Endothelial cell of umbilical vein (primary cell): ENCODE measurements around the gene BEND5. TPM values are rescaled to one million over a fixed set of nuclear protein-coding genes. Genes with fewer than 3 reads are reported as not detected.

Experiments used
- BruUV-seq: library from RNA; stranded (reverse); fragments of 400-500 nt; replicated peaks from 2 replicates; lab custom pipeline; 2021; lab: Mats Ljungman, UMichigan
- CTCF ChIA-PET: fragments of 300-600, 350-600 bp; sonication (Branson Sonifier 250); formaldehyde crosslinking; loops from one replicate; lab custom pipeline; 2021; ENCODE audit warnings: antibody characterized with exemption, inconsistent platforms; lab: Charles Lee
- POLR2A ChIA-PET: fragments of 300-600, 350-600 bp; sonication (Branson Sonifier 250); formaldehyde crosslinking; loops from one replicate; lab custom pipeline; 2021; ENCODE audit warnings: antibody characterized with exemption, inconsistent platforms; lab: Charles Lee
- DNase-seq: peaks from one replicate; pipeline ENCODE4 v3.0.0-alpha.2; 2011; ENCODE audit warnings: low read depth, low spot score
- FAIRE-seq: peaks from 2 replicates; lab custom pipeline; 2011; peaks lifted over from hg19 to GRCh38; lab: Jason Lieb, UNC
- H2AFZ ChIP-seq: 2 replicates; pipeline ENCODE4 v1.6.0; 2012; ENCODE audit warnings: low read depth, low read length, control low read depth, inconsistent platforms
- H3K27ac ChIP-seq: 2 replicates; pipeline ENCODE4 v1.5.1; 2011; ENCODE audit warnings: low read depth, mild to moderate bottlenecking, control low read depth, low read length, moderate library complexity; ENCODE audit not compliant: insufficient read depth
- H3K27me3 ChIP-seq, 2 experiments: 2 replicates each; pipeline versions ENCODE4 v1.6.0 to v1.6.1; 2011; ENCODE audit warnings: low read length in 2 of 2, mixed read lengths in 1 of 2; ENCODE audit not compliant: control insufficient read depth in 2 of 2, insufficient read depth in 2 of 2
- H3K36me3 ChIP-seq, 2 experiments: 2 replicates in 1 of 2; 3 replicates in 1 of 2; pipeline ENCODE4 v1.5.1; 2011; ENCODE audit warnings: low read length in 2 of 2, mild to moderate bottlenecking in 1 of 2, moderate library complexity in 1 of 2; ENCODE audit not compliant: control insufficient read depth in 2 of 2, insufficient read depth in 2 of 2; ENCODE audit errors: extremely low read depth in 1 of 2
- H3K4me1 ChIP-seq: 3 replicates; pipeline ENCODE4 v1.5.1; 2011; ENCODE audit warnings: mild to moderate bottlenecking, low read length; ENCODE audit not compliant: control insufficient read depth, insufficient read depth; ENCODE audit errors: extremely low read depth
- H3K4me2 ChIP-seq: 2 replicates; pipeline ENCODE4 v1.6.1; 2011; ENCODE audit warnings: low read length, control low read depth, mixed read lengths; ENCODE audit not compliant: insufficient read depth
- H3K4me3 ChIP-seq, 3 experiments: fragments of 200-600 bp in 1 of 3; sonication (generic), shearing (Covaris generic) in 1 of 3; replicated peaks in 1 of 3; 2 replicates each; pipeline ENCODE4 v1.5.1; 2011 to 2016; ENCODE audit warnings: control low read depth in 3 of 3, low read length in 3 of 3, mild to moderate bottlenecking in 2 of 3, inconsistent platforms in 1 of 3, low read depth in 1 of 3, moderate library complexity in 1 of 3; ENCODE audit not compliant: insufficient read depth in 1 of 3
- H3K79me2 ChIP-seq: 2 replicates; pipeline ENCODE4 v1.6.0; 2012; ENCODE audit warnings: low read length, inconsistent platforms; ENCODE audit not compliant: control insufficient read depth, insufficient read depth
- H3K9ac ChIP-seq: replicated peaks from 2 replicates; pipeline ENCODE3; 2011; ENCODE audit warnings: low read length, control low read depth; ENCODE audit not compliant: insufficient read depth; ENCODE audit errors: extremely low read depth
- H3K9me1 ChIP-seq: replicated peaks from 3 replicates; pipeline ENCODE4 v1.6.0; 2011; ENCODE audit warnings: mild to moderate bottlenecking, low read length; ENCODE audit not compliant: control insufficient read depth, insufficient read depth; ENCODE audit errors: extremely low read depth
- H3K9me3 ChIP-seq: replicated peaks from 2 replicates; pipeline ENCODE4 v1.5.1; 2012; ENCODE audit warnings: low read length, inconsistent platforms; ENCODE audit not compliant: control insufficient read depth, insufficient read depth
- H4K20me1 ChIP-seq: replicated peaks from 2 replicates; pipeline ENCODE3; 2011; ENCODE audit warnings: mild to moderate bottlenecking, low read length; ENCODE audit not compliant: control insufficient read depth, insufficient read depth; ENCODE audit errors: extremely low read depth
- EZH2 ChIP-seq: IDR thresholded peaks from 2 replicates; pipeline ENCODE4 v1.6.1; 2012; ENCODE audit warnings: borderline replicate concordance, low read depth, mild to moderate bottlenecking, moderate library complexity, low read length, inconsistent platforms; ENCODE audit not compliant: severe bottlenecking
- FOS ChIP-seq: IDR thresholded peaks from 2 replicates; pipeline ENCODE4 v1.6.1; 2011; ENCODE audit warnings: mild to moderate bottlenecking, low read length, moderate library complexity, borderline replicate concordance; ENCODE audit not compliant: insufficient read depth
- GATA2 ChIP-seq: IDR thresholded peaks from 2 replicates; pipeline ENCODE4 v1.7.0; 2011; ENCODE audit warnings: low read depth, mild to moderate bottlenecking, moderate library complexity, mixed read lengths, low read length; ENCODE audit not compliant: insufficient read length, insufficient read depth
- JUN ChIP-seq: IDR thresholded peaks from 2 replicates; pipeline ENCODE4 v1.6.1; 2011; ENCODE audit warnings: borderline replicate concordance, low read depth; ENCODE audit not compliant: insufficient read length, insufficient read depth
- MAX ChIP-seq: IDR thresholded peaks from 2 replicates; pipeline ENCODE4 v1.6.1; 2011; ENCODE audit not compliant: insufficient read depth, insufficient read length
- MYC ChIP-seq: IDR thresholded peaks from one replicate; pipeline ENCODE4 v1.6.1; 2011; ENCODE audit warnings: mild to moderate bottlenecking, low read depth, low read length
- POLR2A ChIP-seq: IDR thresholded peaks from 2 replicates; pipeline ENCODE4 v1.6.1; 2012; ENCODE audit warnings: low read depth, mild to moderate bottlenecking, control low read depth, low read length
- POLR2AphosphoS5 ChIP-seq: IDR thresholded peaks from 2 replicates; pipeline ENCODE4 v1.6.1; 2012; ENCODE audit warnings: low read depth, mild to moderate bottlenecking, control low read depth, low read length, moderate library complexity; ENCODE audit not compliant: insufficient read depth
- dilution Hi-C: fragments of 300-500 bp; cut with MboI; formaldehyde crosslinking; loops from one replicate; pipeline ENCODE4 v1.15.0; 2019; ENCODE audit warnings: low sequenced_read_pairs; ENCODE audit not compliant: extremely low pct_ligation_motif_present
- intact Hi-C: fragments of 100-400 bp; cut with micrococcal nuclease; formaldehyde crosslinking; loops from one replicate; pipeline ENCODE4 v1.10.0; 2022
- polyA plus RNA-seq, 4 experiments: library from polyadenylated mRNA; depleted of rRNA in 3 of 4; stranded (reverse) in 3 of 4; unstranded in 1 of 4; fragments of >200 nt; gene quantifications; 2 replicates each; pipeline versions ENCODE4 v1.2.1 to v1.2.3, GENCODE V29; 2011 to 2012; ENCODE audit warnings: missing spikeins in 1 of 4
- total RNA-seq: library from RNA; stranded (reverse); gene quantifications from 2 replicates; pipeline ENCODE4 v1.2.3, GENCODE V29; 2021

Gene BEND5
- total and polyA plus RNA-seq, 2 donors (not counting 3 experiments of a cell fraction or from before 2014, with no cell fraction given) = not detected

- Histone ChIP-seq H3K9me1 (no peaks in the 10 kb centered on the region), H3K4me2 (no peak overlapping the region), H3K27ac (no peak overlapping the region), H3K27me3 (no peaks in the 10 kb centered on the region), H2AFZ (no peak overlapping the region), H3K9ac (no peak overlapping the region), H3K4me3 (no peak overlapping the region), H3K9me3 (no peaks in the 10 kb centered on the region), H3K4me1 (no peaks in the 10 kb centered on the region), H3K36me3 (no peaks in the 10 kb centered on the region), H3K79me2 (no peaks in the 10 kb centered on the region), H4K20me1 (no peaks in the 10 kb centered on the region)
- POLR2A ChIA-PET = no interaction called here
- TF ChIP-seq POLR2A = no peak
- TF ChIP-seq JUN = no peak
- no peak for TF ChIP-seq EZH2
- TF ChIP-seq MYC = no peak
- TF ChIP-seq POLR2AphosphoS5 = no peak
- no peak for TF ChIP-seq GATA2
- no peak for TF ChIP-seq FOS
- no peak for TF ChIP-seq MAX
- CTCF ChIA-PET = no interaction called here
- BruUV-seq = no TSS peak
- FAIRE-seq (no peak), DNase-seq (no peak)
- dilution Hi-C loops (no loop called here), intact Hi-C loops (no loop called here)
Measured at GRCh38 chr1:48726557-48727215, 50.0 kb downstream of the BEND5 start.

- BruUV-seq = no TSS peak
Measured at GRCh38 chr1:48726139-48726538, 50.6 kb downstream of the BEND5 start.

More at GRCh38 chr1:48726139-48726538, 50.6 kb downstream of the BEND5 start:
- no peak overlapping the region for H3K9ac ChIP-seq
- no peak overlapping the region for H3K4me3 ChIP-seq
- FAIRE-seq (no peak), DNase-seq (no peak)
- dilution Hi-C loops (no loop called here), intact Hi-C loops (no loop called here)
- no peaks in the 10 kb centered on the region for H3K36me3 ChIP-seq
- TF ChIP-seq MYC (no peak), MAX (no peak), GATA2 (no peak), EZH2 (no peak), POLR2AphosphoS5 (no peak), POLR2A (no peak), FOS (no peak)
- no peak overlapping the region for H3K27ac ChIP-seq
- POLR2A ChIA-PET = no interaction called here
- H3K4me2 ChIP-seq = no peak overlapping the region
- no peaks in the 10 kb centered on the region for H4K20me1 ChIP-seq
- H3K9me3 ChIP-seq = no peaks in the 10 kb centered on the region
- H3K4me1 ChIP-seq = no peaks in the 10 kb centered on the region
- no peaks in the 10 kb centered on the region for H3K79me2 ChIP-seq
- H3K27me3 ChIP-seq = no peaks in the 10 kb centered on the region
- no peak overlapping the region for H2AFZ ChIP-seq
- CTCF ChIA-PET = no interaction called here
- H3K9me1 ChIP-seq = no peaks in the 10 kb centered on the region
